Activated T-cell treated with anti-CD3 and anti-CD28 coated beads, Interleukin-2, amount 50 U/mL, for 4 hours (primary cell): ENCODE measurements around the gene CSNK2B. TPM values are rescaled to one million over a fixed set of nuclear protein-coding genes. Genes with fewer than 3 reads are reported as not detected.

Source experiments
- ATAC-seq, 2 donors: fragments of 200-7000 bp; cut with Tn5 transposase; one replicate each; pipeline ENCODE4 v1.10.0; 2021
- DNase-seq: peaks from one replicate; pipeline ENCODE4 v3.0.0-alpha.2; 2020
- H3K27me3 Mint-ChIP-seq: one replicate; pipeline ENCODE4 v1.8.0; 2021; ENCODE audit warnings: low read depth, mixed read lengths
- H3K36me3 Mint-ChIP-seq: one replicate; pipeline ENCODE4 v1.8.0; 2022; ENCODE audit warnings: mixed read lengths; ENCODE audit not compliant: insufficient read depth
- H3K4me1 Mint-ChIP-seq: one replicate; pipeline ENCODE4 v1.8.0; 2021; ENCODE audit warnings: low read depth, mixed read lengths
- H3K4me3 Mint-ChIP-seq: one replicate; pipeline ENCODE4 v1.8.0; 2021; ENCODE audit warnings: mild to moderate bottlenecking, moderate library complexity, mixed read lengths
- H3K9me3 Mint-ChIP-seq: one replicate; pipeline ENCODE4 v1.8.0; 2021; ENCODE audit warnings: mixed read lengths
- total RNA-seq, 3 donors: library from RNA; stranded (reverse); gene quantifications; one replicate each; pipeline ENCODE4 v1.2.1, GENCODE V29; 2021

CSNK2B gene
- total RNA-seq, 3 donors from 2014 or later, result 301 to 311 (median 307) TPM

- ATAC-seq (peak; percentile 51 to 56), DNase-seq (no peak)
- Mint-ChIP-seq H3K27me3 (no peaks in the 10 kb centered on the region), H3K4me3 (peak overlapping the region; percentile 89), H3K4me1 (peaks cover 41% of the 10 kb centered on the region), H3K9me3 (no peaks in the 10 kb centered on the region), H3K36me3 (peaks cover 30% of the 10 kb centered on the region)
Observed at GRCh38 chr6:31651602-31652191, 14.2 kb upstream of the CSNK2B start.

- Mint-ChIP-seq H3K27me3 (no peaks in the 10 kb centered on the region), H3K36me3 (peaks cover 28% of the 10 kb centered on the region), H3K4me1 (peaks cover 53% of the 10 kb centered on the region), H3K9me3 (no peaks in the 10 kb centered on the region), H3K4me3 (peak overlapping the region; percentile 89)
- DNase-seq (no peak), ATAC-seq (peak; percentile 63 to 64)
Observed at GRCh38 chr6:31652925-31653724, 12.8 kb upstream of the CSNK2B start.

DNA sequence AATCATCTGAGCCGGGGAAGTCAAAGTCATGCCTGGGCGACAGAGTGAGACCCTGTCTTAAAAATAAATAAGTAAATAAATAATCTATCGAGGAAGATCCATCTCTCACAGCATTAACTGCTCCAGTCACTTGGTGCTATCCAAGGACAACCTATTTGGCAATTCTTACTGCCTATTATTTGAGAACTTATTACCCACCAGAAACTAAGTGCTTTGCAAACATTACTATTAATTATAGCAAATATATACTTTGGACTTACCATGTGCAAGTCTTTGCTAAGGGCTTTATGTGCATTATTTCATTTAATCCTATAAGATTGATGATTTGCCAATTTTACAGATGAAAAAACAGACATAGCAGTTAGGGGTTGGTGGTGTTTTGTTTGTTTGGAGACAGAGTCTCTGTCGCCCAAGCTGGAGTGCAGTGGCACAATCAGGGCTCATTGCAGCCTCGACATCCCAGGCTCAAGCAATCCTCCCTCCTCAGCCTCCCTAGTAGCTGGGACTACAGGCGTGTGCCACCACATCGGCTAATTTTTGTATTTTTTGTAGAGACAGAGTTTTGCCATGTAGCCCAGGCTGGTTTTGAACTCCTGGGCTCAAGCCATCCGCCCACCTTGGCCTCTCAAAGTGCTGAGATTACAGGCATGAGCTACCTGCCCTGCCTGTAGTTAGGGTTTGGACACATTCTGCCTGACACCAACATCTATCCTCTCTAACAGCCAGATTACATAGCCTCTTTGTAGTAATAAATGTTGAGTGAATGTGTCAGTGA lies 11.1 kb upstream of the CSNK2B start:
- peaks cover 62% of the 10 kb centered on the region for H3K4me1 Mint-ChIP-seq
- H3K9me3 Mint-ChIP-seq, result no peaks in the 10 kb centered on the region
- peaks cover 19% of the 10 kb centered on the region for H3K36me3 Mint-ChIP-seq
- ATAC-seq (no peak), DNase-seq (no peak)
- H3K4me3 Mint-ChIP-seq, result no peak overlapping the region
- H3K27me3 Mint-ChIP-seq, result no peaks in the 10 kb centered on the region

DNA sequence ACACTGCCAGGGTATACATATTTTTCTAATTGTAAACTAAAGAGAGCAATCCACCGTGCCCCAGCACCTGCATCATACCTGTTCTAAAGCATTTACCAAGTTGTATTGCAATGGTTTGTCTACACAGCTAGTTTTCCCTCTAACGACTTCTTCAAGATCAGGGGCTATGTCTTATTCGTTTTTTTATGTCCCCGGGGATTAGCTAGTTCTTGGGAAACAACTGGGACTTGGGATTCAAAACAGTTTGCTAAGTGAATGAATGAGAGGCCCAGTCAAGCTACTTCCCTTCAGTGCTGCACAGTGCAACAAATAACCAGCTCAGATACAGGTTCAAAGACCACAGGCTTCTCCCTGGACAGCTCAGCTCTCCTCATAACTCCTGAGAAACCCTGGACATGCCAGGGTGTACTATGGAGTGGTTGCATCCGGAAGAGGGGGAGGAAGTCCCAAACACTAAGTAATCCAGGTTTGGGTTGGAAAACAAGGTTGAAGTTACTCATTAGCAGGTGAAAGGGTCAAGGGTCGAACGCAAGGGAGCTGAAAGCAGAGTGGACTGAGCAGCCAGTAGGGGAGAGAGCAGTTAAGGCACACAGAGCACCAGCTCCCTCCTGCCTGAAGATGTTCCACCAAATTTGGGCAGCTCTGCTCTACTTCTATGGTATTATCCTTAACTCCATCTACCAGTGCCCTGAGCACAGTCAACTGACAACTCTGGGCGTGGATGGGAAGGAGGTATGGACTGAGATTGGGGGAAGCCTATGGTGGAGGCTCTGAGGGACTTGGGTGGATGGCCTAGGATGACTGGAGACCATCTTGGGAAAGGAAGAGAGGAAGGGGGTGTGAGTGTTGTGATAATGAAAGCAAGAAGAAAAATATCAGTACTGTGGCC lies 10.3 kb upstream of the CSNK2B start, which contains the start of gene APOM:
Gene APOM, plus strand, starts transcription at position 546 of the 889 bp plus-strand sequence. Its CDS starts 73 bp downstream, at position 619.
- H3K27me3 Mint-ChIP-seq, result no peaks in the 10 kb centered on the region
- peaks cover 15% of the 10 kb centered on the region for H3K36me3 Mint-ChIP-seq
- no peak within 1 kb of the TSS for H3K4me3 Mint-ChIP-seq

DNA sequence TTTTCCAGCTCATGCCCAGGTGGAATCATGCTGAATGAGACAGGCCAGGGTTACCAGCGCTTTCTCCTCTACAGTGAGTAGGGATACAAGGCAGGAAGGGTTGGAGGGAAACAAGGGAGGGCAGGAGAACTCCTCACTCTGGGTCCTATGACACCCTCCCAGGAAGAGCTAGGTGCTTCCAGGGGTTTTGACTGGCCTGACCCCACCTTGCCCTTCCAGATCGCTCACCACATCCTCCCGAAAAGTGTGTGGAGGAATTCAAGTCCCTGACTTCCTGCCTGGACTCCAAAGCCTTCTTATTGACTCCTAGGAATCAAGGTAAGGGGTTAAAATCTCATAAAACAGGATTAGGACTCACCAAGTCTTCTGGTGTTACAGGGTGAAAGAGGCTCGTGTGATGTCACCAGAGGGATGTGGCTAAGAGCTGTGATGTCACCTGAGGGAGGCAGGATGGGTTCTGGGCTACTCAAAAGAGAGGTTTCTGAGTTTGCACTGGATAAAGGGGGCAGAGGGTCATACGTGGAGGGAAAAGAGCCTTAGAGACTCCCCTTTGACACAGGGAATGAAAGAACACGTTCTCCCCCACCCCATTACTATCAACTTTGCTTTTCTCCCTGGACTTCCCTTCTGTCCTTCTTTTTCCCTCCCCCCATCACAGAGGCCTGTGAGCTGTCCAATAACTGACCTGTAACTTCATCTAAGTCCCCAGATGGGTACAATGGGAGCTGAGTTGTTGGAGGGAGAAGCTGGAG lies 8.3 kb upstream of the CSNK2B start:
- DNase-seq (no peak), ATAC-seq (no peak)
- peaks cover 11% of the 10 kb centered on the region for H3K36me3 Mint-ChIP-seq
- H3K4me1 Mint-ChIP-seq, result peaks cover 64% of the 10 kb centered on the region
- no peaks in the 10 kb centered on the region for H3K27me3 Mint-ChIP-seq
- H3K9me3 Mint-ChIP-seq, result no peaks in the 10 kb centered on the region
- H3K4me3 Mint-ChIP-seq, result peak overlapping the region; percentile 64

More for the DNA sequence above, 10.3 kb upstream of the CSNK2B start, which contains the start of gene APOM:
- DNase-seq, result no peak
- Mint-ChIP-seq H3K9me3 (no peaks in the 10 kb centered on the region), H3K4me1 (peaks cover 62% of the 10 kb centered on the region)
- ATAC-seq, result no peak

DNA sequence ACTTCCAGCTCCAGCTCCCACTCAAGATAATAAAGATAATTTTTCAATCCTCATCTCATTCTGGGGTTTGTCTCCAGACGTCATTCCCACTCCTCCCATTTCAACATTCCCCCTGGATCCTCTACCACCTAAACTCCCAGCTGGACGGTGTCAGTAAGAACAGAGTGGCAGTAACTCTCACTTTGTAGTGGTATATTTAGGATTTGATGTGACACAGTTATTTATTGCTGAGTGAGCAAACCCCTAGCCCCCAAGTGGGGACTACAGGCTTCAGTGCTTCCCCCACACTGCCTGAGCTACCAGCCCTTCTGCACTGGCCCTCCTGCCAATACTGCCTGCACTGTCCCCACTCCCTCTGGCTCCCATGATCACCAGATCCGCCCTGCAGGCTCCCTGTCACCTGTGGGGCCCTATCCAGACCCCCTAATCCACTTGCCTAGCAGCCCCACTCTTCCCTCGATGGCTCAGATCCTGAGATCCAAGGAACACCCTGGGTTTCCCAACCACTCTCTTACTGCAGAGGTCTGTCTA lies 7.7 kb upstream of the CSNK2B start:
- Mint-ChIP-seq H3K4me1 (peaks cover 63% of the 10 kb centered on the region), H3K9me3 (no peaks in the 10 kb centered on the region), H3K36me3 (peaks cover 14% of the 10 kb centered on the region), H3K27me3 (no peaks in the 10 kb centered on the region), H3K4me3 (peak overlapping the region; percentile 94)
- no peak for DNase-seq
- no peak for ATAC-seq

GRCh38 chr6:31658983-31659648 lies 6.8 kb upstream of the CSNK2B start:
- Mint-ChIP-seq H3K4me1 (peaks cover 67% of the 10 kb centered on the region), H3K27me3 (no peaks in the 10 kb centered on the region), H3K9me3 (no peaks in the 10 kb centered on the region), H3K4me3 (peak overlapping the region; percentile 94), H3K36me3 (peaks cover 23% of the 10 kb centered on the region)
- no peak for ATAC-seq
- no peak for DNase-seq

GRCh38 chr6:31659649-31660380 lies 6.1 kb upstream of the CSNK2B start:
- H3K9me3 Mint-ChIP-seq, result no peaks in the 10 kb centered on the region
- peaks cover 73% of the 10 kb centered on the region for H3K4me1 Mint-ChIP-seq
- H3K4me3 Mint-ChIP-seq, result peak overlapping the region; percentile 94
- DNase-seq (no peak), ATAC-seq (peak; percentile 57 to 66)
- H3K36me3 Mint-ChIP-seq, result peaks cover 27% of the 10 kb centered on the region
- no peaks in the 10 kb centered on the region for H3K27me3 Mint-ChIP-seq

DNA sequence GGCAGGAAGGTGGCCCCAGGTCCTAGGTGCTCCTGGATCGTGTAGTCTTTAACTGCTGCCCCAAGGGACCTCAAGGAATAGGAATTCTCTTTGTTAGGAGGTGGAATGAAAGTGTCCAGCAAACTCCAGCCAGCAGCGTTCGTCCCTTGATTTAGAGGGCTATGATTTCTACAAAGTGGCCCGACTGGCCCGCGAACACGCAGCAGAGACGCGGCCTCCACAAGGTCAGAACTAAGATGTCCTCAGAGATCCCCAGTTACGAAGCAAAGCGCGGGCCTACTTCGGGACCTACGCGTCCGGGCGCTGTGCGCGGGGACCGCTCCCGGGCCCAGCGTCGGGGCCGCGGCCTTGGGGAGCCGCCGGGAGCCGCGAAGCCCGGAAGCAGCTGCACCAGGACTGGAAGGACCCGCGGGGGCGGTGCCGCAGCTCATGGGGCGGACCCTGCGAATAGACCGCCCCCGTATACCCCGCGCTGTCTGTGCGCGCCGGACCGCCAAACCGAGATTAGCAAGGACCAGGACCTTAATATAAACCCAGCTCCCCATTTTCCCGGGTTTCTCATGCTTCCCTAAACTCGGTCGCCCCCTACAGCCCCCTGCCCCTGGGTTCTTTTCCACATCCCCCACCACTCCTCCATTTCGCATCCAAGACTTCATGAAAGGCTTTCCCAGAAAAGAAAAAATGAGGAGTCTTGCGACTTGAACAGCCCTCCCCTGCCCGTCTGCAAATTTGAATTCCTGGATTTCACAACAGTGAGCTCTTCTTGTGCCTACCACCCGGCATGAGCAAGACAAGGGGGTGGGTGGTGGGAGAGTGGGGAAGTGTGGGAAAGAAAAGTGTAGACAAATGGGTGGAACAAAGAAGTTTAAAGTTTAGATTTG lies 5.3 kb upstream of the CSNK2B start, which contains the start of gene C6orf47:
Gene C6orf47, minus strand, starts transcription at position 398 of the 881 bp plus-strand sequence. CDS start 831 bp downstream, outside the sequence.
- DNase-seq (peak; percentile 70), ATAC-seq (peak; percentile 51 to 55)
- Mint-ChIP-seq H3K4me3 (peak within 1 kb of the TSS; percentile 94), H3K4me1 (peaks cover 71% of the 10 kb centered on the region), H3K27me3 (no peaks in the 10 kb centered on the region), H3K36me3 (peaks cover 26% of the 10 kb centered on the region), H3K9me3 (no peaks in the 10 kb centered on the region)

GRCh38 chr6:31661262-31662123 lies 4.4 kb upstream of the CSNK2B start:
- DNase-seq, result no peak
- Mint-ChIP-seq H3K4me3 (peak overlapping the region; percentile 94), H3K4me1 (peaks cover 69% of the 10 kb centered on the region), H3K27me3 (no peaks in the 10 kb centered on the region), H3K9me3 (no peaks in the 10 kb centered on the region), H3K36me3 (peaks cover 28% of the 10 kb centered on the region)
- ATAC-seq, result no peak
